ENCODE measurements around the gene TNFAIP1.
A peak's percentile ranks its signal among the peaks of the same experiment; 100 is the strongest.
"Not testable (repeated sequence)": the region's sequence is repeated elsewhere in the genome, so short reads cannot be mapped to it uniquely, and the experiment has no call there.

TNFAIP1 gene, protein sequence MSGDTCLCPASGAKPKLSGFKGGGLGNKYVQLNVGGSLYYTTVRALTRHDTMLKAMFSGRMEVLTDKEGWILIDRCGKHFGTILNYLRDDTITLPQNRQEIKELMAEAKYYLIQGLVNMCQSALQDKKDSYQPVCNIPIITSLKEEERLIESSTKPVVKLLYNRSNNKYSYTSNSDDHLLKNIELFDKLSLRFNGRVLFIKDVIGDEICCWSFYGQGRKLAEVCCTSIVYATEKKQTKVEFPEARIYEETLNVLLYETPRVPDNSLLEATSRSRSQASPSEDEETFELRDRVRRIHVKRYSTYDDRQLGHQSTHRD

GRCh38 chr17:28335201-28335958 is at the start of gene TNFAIP1, which contains the start of gene IFT20:
Gene TNFAIP1 (plus strand): TSS chr17:28335761. CDS start chr17:28339522, 3,761 bp downstream.
Gene IFT20 (minus strand): TSS chr17:28335472. CDS start chr17:28331985, 3,487 bp downstream.
- DNase-seq = peak; percentile 75 to 99

DNA sequence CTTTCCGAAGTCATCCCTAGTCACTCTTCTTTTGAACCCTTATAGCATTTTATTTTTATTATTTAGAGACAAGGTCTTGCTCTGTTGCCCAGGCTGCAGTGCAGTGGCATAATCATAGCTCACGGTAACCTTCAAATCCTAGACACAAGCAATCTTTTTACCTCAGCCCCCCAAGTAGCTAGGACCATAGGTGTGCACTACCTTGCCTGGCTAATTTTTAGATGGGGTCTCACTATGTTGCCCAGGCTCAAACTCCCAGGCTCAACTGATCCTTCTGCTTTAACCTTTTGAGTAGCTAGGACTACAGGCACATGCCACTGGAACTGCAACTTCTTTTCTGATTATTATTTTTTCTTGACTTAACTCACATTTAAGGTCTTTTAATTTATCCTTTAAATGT is 49.6 kb upstream of the TNFAIP1 start:
- no peak for DNase-seq

- DNase-seq = no peak
Observed at GRCh38 chr17:28290703-28291102, 44.9 kb upstream of the TNFAIP1 start.

DNA sequence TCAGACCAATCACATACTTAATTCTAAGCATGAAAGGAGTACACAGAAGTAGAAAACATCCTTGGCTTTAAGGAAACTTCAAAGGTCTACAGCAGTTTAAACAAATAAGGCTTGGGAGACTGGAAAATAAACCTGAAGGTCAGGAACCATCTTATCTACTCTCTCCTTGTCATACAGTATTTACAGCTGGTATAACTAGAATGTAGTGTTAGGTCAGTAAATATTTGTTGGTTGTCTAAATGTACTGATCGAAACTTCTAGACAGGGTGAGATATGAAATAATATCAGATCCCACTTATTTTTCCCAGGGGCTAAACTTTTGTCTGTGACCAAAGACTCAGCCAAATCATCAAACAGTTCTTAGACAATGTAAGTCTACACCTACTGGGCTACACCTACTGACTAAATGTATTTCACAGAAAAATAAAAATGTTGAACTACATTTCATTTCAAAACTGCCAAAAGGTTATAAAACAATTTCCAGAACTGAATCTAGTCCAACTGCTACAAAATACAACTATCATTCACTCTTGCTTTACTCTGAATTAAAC is 43.7 kb upstream of the TNFAIP1 start:
- DNase-seq = no peak

DNA sequence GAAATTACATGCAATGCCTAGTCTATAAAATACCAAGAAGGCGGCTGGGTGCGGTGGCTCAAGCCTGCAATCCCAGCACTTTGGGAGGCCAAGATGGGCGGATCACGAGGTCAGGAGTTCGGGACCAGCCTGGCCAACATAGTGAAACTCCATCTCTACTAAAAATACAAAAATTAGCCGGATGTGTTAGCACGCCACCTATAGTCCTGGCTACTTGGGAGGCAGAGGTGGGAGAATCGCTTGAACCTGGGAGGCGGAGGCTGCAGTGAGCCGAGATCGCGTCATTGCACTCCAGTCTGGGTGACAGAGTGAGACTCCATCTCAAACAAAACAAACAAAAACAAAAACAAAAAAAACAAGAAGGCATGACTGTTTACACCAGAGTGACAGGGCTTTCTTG is 42.7 kb upstream of the TNFAIP1 start:
- DNase-seq = not testable (repeated sequence)

- no peak for DNase-seq
Observed at GRCh38 chr17:28293994-28294393, 41.6 kb upstream of the TNFAIP1 start.

DNA sequence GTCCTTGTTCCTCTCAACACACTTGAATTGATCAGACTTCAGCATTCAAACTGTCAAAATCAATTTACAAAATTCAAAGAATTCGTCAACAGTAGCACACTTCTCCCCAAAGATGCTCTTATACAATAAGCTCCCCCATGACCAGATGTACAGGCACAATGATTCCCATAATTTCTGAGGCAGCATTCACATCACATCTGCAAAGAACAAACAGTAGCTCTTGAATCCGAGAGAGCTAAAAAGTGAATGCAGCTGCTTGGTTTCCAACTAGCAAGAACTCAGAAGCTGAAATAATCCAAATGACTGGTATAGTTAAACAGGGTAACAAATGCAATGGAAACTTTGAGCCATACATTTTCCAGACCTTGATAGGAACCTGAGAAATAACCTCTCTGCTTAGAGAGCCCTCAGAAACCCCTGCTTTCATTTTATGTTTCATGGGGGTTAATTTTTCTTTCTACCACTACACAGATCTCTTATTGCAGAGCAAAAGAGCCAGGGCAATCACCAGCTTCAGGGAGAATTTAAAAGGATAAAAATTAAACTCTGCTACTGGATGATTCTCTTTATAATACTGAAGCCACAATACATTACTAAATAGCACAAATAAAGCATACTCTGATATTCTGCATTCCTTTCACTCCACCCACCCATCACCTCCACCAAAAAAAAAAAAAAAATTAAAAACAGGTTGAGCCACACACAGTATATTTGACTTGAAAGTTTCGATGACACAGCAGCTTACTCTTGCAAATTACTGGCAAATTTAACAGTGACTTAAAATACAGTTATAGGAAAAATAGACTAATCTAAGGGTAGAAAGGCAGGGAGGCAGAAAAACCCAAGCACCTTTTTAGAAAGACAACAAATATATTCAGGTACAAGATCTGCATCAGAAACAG is 39.6 kb upstream of the TNFAIP1 start:
- no peak for DNase-seq

- DNase-seq = no peak
Observed at GRCh38 chr17:28298449-28298848, 37.1 kb upstream of the TNFAIP1 start.

- DNase-seq = no peak
Observed at GRCh38 chr17:28306954-28307401, 28.6 kb upstream of the TNFAIP1 start.

DNA sequence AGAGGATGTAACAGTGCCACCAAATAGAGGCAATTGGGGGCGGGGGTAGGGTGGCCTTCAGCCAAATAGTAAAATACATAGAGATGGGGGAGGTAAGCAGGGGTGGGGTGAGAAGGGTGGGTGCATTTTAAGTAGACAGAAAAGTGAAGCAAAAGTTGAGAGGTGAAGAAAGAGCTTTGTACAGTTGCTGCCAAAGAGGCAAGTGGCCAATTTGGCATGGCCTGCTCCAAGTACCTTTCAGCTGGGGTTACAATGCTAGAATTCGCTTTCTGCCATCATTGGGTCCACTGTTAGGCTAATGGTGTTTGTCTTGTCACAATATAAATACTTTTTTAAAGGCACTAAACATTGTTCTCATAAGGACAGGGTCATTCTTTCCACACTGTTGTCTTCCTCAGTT is 21.7 kb upstream of the TNFAIP1 start:
- DNase-seq = no peak

GRCh38 chr17:28315846-28316705 is 19.5 kb upstream of the TNFAIP1 start:
- DNase-seq = no peak

GRCh38 chr17:28317099-28317965 is 18.2 kb upstream of the TNFAIP1 start:
- no peak for DNase-seq

- no peak for DNase-seq
Observed at GRCh38 chr17:28317966-28318758, 17.4 kb upstream of the TNFAIP1 start.

DNA sequence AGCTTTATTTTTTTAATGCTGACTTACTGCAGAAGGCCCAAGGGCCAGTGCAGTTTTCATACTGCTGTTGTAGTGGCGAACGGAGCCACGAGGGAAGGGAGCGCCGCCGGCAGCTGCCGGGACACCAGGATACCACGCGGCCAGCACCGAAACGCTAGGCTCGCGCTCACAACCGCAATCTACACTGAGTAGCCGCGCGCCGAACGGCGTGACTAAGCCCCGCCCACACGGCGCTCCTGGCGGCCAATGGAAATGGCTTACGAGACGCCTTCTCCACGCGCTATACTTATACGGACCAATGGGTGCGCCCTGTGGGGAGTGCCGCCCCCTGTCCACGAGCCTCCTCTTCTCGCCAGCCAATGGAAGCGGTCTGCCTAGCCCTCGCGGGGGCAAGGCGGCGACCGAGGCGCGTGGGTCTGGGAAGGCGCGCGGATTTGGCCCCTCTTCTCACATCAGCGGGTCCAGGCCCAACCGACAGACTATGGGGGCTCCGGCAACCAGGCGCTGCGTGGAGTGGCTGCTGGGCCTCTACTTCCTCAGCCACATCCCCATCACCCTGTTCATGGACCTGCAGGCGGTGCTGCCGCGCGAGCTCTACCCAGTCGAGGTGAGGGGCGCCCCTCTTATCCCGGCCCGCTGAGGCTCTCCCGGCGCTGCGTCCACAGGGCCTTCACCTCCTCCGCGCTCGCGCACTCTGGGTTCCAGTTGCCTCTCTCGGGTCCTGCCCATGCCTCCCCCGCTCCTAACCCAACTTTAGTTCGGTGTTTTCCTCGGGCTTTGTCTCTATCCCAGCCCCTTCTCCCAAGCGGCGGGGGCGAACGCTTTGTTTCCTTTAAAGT is 16.6 kb upstream of the TNFAIP1 start, which contains the start of gene TMEM97:
TMEM97 (plus strand) TSS at position 442 of the 839 bp plus-strand sequence; CDS start at position 482, 40 bp downstream.
- peak; percentile 58 to 93 for DNase-seq

DNA sequence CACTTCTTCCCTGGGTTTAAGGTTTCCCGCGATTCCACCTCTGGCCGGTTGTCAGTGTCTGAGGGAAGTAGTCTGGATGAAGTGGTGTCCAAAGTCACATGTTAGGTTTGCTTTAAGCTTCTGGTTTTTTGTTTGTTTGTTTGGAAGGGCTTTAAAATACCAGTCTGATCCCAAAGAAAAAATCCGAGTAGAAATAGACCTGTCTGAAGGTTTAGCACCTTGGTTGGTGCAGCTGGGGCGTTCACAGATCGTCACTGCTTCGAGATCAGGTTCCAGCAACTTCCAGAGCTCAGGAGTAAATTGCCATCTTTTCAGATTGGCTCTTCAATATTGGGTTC is 16.0 kb upstream of the TNFAIP1 start:
- DNase-seq = no peak

- no peak for DNase-seq
Observed at GRCh38 chr17:28320215-28321061, 15.1 kb upstream of the TNFAIP1 start.

- DNase-seq = no peak
Observed at GRCh38 chr17:28324267-28324745, 11.3 kb upstream of the TNFAIP1 start.

GRCh38 chr17:28324781-28325180 is 10.8 kb upstream of the TNFAIP1 start:
- peak in 1 of 2 donors; percentile 2 for DNase-seq
